GM10847 (cell line): ENCODE data around the gene CKB.

ENCODE experiments used
- POLR2A ChIP-seq: IDR thresholded peaks from 2 replicates; pipeline ENCODE4 v1.6.1; 2011; ENCODE audit not compliant: insufficient read length; ENCODE audit errors: extremely low read depth

Gene CKB

DNA sequence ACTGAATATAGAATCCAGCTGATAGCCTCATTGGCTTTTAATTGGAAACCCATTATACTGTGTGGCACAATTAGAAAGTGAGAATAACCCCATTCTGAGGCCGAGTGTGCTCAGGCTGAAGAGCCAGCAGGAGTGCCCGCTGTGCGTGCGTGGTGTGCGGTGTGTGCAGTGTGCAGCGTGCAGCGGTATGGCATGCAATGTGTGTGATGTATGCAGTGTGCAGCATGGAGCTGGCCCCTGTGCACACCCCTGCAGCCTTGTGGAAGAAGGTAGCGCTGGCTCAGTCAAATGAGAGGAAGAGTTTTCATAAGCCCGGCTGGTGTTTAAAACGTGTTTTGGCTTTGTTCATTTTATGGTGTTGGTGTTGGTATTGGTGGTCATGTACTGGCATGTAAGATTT is 22.9 kb downstream of the CKB start:
- TF ChIP-seq POLR2A: no peak

DNA sequence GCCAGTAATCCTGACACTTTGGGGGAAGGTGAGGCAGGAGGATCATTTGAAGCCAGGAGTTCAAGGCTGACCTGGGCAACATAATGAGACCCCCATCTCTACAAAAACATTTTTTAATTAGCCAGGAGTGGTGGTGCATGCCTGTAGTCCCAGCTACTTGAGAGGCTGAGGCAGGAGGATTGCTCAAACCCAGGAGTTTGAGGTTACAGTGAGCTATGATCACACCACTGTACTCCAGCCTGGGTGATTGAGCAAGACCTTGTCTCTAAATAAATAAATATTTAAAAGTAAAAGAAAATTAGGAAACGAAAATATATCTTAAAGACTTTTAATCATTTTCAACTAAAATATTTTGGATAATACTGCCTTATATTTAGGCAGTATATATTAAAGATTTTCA is 25.9 kb downstream of the CKB start:
- no peak for TF ChIP-seq POLR2A

DNA sequence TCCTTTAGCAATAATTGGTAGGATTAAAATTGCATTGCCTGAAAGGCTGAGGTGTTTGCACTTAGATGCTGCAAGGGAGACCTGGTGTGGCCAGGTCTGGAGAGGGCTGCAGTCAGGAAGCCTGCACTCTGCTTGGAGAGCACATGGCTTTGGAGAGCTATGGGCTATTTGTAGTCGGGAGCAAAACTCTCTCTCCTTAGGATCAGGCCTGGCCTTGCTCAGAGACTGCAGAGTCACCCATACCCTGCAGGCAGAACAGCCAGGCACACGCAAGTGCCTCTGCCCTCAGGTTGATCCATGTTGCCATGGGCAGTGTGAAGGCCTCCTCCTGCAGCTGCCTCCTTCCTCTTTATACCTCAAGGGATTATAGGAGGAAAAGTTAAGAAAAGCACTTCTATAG is 26.8 kb downstream of the CKB start:
- TF ChIP-seq POLR2A: no peak

DNA sequence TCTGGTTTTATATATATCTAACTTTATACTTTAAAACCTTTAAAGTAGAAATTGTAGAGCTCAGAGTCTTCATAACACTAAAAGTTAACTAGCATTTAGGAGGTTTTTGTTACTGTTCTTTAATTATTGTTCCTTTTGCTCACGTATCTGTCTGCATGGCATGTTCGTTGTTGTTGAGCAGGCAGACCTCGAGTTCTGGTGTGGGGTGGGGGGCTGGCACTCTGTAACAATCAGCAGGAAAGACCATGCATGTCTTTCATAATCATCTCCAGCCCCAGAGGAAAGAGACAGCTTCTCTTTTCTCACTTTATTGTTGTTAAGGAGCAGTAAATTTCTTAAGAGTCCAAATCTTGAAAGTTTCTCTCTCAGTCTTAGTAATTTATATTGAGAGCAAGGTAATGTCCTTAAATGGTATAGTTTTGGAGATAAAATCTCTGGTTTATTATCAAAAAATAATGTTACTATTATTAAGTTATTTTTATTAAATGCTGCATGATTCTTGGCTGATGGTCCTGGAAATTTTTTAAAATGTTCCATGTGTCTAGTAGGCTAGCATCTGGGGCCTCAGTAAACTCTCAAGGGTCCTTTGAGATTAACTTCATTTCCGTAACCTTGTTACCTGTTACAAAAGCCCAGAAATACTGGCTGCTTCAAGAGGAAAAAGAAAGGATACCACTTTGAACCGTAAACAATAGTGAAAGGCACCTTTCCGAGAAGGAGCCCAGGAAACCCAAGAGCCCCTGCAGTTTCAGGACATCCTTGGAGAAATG is 30.3 kb downstream of the CKB start:
- no peak for TF ChIP-seq POLR2A

DNA sequence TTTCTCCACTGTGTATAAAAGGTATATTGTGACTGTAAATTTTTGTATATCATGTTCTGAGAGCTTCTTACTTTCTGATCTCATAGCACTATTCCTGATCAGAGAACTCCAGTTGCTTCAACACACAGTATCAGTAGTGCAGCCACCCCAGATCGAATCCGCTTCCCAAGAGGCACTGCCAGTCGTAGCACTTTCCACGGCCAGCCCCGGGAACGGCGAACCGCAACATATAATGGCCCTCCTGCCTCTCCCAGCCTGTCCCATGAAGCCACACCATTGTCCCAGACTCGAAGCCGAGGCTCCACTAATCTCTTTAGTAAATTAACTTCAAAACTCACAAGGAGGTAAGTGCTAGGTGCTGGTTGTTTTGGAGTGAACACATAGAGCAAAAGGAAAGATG is 30.9 kb downstream of the CKB start:
- no peak for TF ChIP-seq POLR2A

DNA sequence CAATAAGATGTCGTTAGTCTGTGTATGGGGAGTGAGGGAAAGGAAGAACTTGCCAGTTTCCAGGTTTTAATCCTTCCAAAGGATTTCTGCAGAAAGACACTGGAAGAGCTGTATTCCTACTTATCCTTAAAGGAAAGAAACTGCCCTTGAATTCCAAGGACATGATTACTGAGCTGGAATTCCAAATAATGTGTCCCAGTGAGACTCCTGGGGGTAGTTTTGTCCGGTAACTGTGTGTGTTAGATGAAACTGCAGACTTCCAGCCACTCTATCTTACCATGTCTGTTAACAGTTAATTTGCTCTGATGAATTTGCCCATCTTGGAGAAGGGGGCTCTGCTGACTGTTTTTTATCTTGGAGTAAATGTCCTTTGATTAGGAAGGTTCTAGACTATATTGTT is 33.0 kb downstream of the CKB start:
- TF ChIP-seq POLR2A: no peak

DNA sequence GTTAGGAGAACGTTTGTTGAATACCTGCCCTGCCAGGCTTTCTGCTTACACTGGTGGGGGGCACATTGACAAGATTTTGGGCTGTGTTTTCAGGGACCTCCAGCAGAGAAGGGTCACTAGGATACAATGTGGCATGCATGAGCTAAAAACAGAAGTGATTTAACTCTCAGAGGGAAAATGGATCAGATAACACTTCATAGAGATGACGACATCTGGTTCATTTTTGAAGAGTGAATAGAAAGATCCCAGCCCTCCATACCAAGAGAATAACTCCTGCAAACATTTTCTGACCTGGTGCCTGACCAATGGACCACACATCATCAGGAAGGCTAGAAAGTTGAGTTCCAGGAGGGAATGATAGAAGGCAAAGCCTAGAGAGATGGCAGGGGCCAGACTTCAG is 33.7 kb downstream of the CKB start:
- no peak for TF ChIP-seq POLR2A

DNA sequence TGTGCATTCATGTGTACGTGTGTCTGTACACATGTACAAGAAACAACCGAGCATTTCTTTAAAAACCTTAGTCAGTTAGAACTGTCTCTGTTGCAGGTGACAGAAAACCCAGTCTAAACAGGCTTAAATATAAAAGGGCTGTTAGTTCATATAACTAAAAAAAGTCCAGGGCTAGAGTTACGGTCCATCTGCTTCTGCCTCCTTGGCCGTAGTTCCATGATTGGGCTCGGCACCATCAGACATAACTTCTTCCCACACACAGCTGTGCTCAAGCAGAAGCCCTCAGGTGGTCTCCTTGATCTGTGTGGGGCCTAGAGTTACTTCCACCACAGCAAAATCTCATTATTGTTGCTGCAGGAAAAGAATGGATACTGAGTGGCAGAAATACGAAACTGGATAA is 34.6 kb downstream of the CKB start:
- TF ChIP-seq POLR2A: no peak

DNA sequence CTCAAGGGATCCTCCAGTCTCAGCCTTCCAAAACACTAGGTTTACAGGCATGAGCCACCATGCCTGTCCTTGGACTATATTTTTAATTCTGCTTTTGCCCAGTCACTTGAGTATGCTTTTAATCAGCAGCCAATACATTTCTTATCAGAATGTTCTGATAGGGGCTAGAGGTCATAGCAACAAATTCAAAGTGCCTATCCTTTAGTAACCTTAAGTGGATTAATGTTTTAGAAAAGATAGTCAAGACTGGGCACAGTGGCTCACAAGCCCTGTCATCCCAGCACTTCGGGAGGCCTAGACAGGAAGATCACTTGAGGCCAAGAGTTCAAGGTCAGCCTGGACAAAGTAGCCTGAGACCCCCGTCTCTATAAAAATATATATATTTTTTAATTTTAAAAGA is 37.1 kb downstream of the CKB start:
- TF ChIP-seq POLR2A: no peak

DNA sequence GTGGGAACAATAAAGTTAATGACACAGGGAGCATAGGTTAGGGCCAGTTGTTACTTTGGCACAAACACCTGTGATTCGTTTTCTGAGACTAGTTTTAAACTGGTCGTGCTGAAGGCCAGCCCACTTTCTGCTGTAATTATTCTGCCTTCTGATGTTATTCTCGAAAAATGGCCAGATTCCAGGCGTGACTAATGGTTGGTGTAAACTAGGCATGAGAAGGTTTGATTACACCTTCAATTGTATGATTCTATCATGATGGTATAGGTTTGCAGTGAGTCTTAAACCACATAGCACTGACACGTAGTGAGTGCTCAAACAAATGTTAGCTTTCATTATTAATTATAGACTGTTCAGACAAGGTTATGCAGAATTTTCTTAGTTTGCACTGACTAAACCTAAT is 39.0 kb downstream of the CKB start:
- TF ChIP-seq POLR2A: no peak

DNA sequence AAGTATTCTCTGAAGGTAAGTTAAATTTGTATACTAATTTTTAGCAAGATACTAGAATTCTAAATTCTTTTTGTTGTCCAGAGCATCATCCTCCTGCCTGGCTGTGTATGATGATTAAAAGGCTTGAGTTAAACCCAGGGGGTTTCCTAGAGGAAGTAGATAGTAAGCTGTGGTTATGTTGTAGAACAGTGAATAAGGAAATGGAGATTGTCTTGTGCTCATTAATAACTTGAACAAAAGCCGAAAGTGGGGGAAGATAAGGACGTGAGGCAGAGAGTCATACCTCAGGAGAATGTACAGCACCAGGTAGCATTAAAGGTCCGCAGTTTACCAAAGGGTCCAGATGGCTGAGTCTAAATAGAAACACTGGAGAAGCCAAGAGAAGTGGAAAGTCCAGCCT is 42.0 kb downstream of the CKB start:
- TF ChIP-seq POLR2A: no peak

DNA sequence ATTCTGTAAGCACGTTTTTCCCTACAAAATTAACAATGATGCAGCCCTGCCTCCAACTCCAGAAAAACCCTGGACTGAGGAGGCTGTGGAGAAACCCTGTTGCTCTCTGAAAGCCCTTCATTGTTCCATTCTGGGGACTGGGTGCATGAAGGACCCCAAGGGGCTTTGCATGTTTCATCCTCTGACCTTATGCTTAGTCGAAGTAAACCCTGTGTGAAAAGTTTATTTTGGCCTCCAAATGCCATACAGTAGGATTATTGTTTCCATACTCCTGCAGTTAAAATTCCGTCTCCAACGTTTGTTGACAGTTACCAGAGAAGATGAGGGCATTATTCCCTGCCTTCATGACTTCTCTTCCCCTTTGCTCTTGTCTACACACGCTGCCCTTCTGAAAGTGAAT is 46.0 kb downstream of the CKB start:
- TF ChIP-seq POLR2A: no peak

DNA sequence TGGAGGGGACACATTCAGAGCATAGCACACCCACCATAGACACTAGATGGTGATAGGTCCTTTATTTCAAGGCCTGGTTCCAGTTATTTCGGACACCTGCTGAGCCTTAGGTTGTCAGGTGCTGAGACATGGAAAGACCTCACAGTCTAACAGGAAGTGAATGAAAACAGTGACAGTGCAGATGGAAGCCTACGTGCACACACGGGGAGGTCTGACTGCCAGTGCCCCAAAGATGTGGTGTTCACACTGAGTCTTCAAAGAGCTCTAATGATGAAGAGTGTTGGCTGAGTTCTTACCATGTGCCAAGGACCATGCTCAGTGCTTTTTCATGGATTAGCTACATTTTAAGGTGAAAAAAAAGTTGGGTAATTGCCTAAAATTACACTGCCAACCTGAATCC is 46.6 kb downstream of the CKB start:
- TF ChIP-seq POLR2A: no peak

DNA sequence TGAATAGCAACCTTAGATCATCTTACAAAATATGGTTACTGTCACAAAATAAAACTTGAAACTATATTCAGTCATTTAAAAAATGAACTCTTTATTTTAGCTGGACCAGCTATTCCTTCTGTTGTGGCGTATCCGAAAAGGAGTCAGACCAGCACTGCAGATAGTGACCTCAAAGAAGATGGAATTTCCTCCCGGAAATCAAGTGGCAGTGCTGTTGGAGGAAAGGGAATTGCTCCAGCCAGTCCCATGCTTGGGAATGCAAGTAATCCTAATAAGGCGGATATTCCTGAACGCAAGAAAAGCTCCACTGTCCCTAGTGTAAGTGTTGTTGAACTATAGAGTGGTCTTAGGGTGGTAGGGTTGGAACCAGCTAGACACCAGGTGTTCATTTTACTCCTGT is 47.7 kb downstream of the CKB start:
- no peak for TF ChIP-seq POLR2A

DNA sequence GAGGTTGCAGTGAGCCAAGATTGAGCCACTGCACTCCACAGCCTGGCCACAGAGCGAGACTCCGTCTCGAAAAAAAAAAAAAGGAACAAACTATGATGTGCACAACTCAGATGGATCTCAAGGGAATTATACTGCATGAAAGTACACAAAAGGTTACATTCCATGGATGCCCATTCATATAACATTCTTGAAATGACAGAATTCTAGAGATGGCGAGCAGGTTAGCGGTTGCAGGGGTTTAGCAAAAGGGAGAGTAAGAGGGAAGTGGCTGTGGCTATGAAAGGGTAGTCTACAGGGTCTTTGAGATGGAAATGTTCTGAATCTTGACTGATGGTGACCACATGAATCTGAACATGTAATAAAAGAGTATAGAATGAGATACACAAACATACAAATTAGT is 49.7 kb downstream of the CKB start:
- TF ChIP-seq POLR2A: no peak
